AML-193 (cell line): ENCODE data around the gene ANP32E.

ENCODE experiments used
- DNase-seq, 2 experiments: peaks; one replicate each; lab custom pipeline; 2025; lab: John Stamatoyannopoulos, UW

Gene ANP32E

DNA sequence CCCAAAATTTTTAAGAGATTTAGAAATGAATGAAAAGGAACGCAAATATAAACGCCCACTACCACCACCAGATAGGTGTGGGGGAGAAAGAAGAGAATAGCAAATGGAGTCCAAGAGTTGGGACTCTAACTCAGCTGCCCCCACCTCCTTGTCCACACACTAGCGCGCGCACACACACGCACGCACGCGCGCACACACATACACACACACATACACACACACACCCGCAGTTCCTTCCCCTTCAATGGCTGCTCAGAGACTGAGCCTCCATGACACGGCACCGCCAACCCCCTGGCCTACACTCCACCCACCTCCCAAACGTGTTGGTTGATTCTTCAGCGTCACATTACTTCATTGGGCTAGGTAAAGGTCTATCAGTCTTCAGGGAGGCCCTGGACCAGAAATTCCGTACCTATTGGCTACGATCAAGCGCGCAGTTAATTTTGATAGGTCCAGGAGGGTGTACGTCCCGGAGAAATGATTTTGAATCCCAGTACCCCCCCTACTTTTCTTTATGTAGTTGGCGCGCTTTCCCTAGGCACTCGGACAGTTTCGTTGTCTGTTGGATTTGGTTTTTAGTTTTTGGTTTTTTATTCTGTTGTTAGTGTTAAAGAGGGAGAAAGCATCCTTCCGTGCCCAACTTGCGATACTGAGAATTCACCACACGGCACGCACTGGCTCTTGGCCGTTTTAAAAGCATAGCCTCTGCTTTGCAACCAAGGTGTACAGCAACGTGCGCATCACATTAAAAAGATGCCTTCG, at the start of gene ANP32E:
Gene ANP32E, minus strand, starts transcription at position 261 of the 762 bp plus-strand sequence. CDS start 326 bp downstream, outside the sequence.
- peak; percentile 99 for DNase-seq

DNA sequence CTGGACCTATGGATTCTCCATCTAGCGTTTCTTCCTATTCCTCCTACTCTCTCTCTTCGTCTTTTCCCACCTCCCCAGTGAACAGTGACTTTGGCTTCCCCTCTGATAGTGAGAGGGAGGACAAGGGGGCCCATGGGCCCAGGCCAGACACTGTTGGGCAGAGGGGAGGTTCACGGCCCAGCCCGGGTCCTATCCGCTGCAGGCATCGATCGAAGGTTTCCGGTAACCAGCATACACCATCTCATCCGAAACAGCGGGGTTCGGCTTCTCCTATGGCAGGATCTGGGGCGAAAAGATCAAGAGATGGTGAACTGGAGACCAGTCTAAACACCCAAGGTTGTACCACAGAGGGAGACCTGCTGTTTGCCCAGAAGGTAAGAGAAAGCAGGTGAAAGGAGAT, 47.3 kb upstream of the ANP32E start:
- DNase-seq, result no peak

DNA sequence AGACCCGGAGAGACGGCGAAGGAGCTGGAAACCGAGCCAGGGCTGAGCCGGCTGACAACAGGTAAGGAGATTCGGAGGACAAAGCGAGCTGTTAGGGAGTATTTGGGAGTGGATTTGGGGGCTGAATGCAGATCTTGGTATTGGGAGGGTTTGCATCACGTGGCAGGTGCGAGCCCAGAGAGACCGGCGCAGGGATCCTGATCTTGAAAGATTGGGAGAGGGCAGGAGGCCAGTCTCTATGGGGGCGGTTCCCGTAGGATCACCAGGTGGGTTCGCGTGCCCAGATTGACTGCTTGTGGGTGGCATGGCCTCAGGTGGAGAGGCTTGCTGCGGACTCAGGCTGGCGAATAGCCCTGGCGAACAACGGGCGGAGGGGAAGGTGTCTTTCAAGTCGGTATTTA, 46.6 kb upstream of the ANP32E start:
- no peak for DNase-seq

DNA sequence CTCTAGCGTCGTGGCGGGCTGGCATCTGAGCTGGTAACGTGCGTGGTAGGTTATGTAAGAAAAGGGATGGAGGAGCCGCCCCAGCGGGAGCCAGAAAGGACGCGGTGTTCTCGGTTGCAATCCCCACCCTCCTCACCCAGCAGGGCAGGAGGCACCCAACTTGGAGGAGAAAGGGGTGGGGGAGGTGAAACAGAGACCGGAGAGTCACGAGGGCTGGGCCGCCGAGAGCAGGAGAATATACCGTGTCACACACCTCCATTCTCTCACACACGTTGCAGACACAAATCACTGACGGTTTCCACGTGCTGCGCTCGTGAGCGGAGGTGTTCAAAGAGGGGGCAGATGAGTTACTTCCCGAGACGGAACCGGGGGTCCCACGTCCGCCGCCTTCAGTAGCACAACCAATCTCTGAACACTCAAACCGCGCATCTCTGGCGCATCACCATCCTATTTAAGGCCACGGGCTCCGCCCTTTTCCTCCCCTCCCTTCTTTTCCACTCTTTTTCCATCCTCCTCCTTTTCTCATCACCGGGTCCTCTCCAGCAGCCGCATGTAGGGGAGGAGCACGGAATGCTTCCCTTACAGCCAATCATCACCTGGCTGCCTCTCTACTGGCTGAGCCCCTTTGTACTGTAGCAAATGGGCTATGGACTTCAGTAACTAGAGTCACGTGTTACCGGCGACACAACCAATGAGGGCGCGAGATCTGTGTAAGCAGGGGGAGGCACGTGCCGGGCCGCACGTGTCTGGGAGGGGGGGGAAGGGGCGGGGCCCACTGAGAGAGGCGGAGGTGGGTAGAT, 46.0 kb upstream of the ANP32E start, which contains the start of gene CIART:
Gene CIART, plus strand, starts transcription at position 797 of the 800 bp plus-strand sequence. CDS start 714 bp downstream, outside the sequence.
- no peak for DNase-seq

DNA sequence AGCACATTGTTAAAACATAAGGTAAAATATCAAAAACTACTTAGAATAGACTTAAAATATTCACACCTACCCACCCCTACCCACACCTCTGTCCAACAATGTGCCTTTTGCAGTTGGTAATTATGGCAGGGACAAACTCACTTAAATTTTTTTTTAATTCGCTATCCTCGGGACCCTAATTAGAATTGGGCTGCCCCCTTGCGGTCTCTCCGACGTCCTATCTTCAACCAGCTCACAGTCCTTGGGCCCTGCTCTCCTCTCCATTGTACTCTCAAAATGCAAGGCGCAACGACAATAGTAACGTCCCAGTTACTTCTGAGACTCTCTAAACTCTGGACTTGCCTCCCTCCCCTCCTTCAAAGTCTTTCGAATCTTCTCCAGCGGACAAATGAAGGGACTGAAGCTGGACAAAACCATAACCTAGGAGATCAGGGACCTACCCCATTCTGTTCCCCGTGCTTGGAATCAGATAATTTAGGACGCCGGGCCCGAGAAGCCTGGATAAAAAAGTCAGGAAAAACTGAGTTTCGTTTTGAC, 45.4 kb upstream of the ANP32E start:
- DNase-seq, result peak; percentile 68 to 71

DNA sequence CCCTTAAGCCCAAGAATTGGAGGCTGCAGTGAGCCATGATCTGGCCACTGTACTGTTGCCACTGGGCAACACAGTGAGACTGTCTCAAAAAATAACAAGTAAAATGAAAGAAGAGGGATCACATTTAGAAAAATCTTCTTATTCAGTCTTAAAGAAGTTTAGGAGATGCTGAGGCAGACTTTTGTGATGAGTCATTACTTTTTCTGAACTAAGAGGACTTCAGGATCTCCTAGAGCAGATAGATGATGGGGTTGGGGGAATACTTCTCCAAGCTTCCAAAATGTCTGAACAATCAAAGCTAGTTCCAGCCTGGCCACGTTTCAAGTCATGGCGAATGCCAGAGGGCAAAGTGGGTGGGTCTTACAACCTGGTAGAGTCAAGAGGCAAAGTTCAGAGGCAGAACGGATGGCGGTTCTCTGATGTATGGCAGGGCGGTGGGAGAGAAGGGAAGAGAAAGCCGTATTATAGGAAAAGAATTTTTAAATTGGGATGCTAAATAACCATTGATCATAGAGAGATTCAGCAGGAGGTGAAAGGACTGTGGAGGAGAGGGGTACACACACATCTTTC, 44.3 kb upstream of the ANP32E start:
- DNase-seq, result no peak

DNA sequence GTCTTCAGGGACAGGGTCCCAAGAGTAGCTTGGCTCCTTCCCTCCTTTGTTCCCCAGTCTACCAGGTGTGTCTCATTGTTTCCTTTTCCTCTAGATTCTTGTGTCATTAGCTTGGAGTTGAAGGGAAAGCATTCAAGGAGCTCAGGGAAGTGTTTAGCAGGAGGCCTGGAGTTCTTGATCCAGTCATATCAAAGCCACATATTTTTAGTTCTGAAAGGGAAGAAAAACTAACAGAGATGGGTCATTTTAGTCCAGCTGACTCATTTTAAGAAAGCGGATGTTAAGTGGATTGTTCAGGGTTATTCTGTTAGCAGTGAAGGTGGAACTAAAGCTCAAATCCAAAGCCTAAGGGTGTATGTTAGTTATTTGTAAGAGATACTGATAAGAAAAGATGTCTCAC, 37.4 kb upstream of the ANP32E start:
- DNase-seq, result peak; percentile 3 to 15

DNA sequence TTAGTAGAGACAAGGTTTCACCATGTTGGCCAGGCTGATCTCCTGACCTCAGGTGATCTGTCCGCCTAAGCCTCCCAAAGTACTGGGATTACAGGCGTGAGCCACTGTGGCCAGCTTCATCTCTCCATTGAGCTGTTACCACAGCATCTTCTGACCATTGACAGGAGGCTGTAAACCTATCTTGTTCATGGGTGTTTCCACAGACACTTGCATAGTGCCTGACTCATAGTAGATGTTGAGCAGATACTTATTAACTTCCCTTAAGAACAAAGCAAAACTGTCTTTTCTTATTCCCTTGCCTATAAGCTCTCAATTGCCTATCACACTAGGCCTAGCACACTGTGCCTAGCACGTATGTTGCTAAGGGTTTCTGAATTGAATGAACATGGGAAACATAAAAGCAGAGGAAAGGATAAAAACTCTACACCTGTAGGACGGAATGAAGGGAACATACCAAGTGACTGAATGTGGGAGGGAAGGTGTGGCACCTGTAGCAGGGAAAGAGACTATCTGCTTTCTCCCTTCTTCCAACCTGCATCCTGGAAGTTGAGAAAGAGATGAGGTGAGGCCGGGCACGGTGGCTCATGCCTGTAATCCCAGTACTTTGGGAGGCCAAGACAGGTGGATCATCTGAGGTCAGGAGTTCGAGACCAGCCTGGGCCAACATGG, 35.5 kb upstream of the ANP32E start:
- DNase-seq, result no peak

DNA sequence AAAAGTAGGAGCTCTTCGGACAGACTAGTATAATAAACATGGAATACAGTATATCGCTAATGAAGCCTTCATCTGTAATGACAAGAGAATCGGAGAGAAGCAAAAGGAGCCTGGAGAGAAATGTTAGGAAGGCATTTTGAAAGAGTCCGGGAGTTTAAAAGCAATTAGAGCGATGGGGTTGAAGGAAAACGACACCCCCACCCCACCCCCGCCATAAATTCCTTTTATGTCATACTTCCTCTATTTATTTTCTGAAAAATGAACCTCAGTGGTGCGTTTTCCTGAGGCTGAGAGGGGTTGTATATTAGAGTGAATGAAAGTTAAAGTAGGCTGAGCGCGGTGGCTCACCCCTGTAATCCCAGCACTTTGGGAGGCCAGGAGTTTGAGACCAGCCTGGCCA, 33.5 kb upstream of the ANP32E start:
- no peak for DNase-seq

DNA sequence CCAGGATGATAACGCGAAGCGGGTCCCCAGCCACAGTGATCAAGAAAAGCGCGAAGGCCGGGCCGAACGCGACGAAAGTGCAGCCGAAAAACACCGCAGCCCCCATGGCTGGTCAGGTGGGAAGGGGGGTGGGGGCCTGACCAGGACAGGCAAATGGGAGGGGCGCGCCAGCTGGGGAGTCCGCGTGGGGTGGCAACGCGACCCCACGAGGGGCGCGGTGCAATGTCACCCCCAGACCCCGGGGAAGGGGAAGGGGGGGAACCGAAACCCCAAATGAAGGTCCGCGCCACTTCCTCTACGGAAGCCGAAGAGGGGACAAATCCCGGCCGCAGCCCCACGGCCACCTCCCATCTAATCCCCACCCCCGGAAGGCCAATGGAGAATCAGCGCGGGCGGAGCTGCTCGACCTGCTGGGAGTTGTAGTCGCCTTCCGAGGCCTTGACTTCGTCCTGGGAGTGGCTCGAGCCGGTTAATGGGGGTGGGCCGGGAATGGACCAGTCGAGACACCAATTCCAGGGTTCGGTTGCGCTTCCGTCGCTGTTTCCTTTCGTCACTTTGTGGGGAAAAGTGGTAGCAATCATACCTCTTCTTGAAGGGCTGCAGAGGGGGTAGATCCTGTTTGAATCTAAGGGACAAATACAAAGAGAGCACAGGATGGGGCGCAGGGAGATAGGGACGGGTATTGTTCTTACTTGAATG, 32.9 kb upstream of the ANP32E start, which contains the start of gene APH1A:
Gene APH1A, minus strand, starts transcription at position 312 of the 699 bp plus-strand sequence. Its CDS starts 206 bp downstream, at position 106.
- peak; percentile 90 to 94 for DNase-seq

DNA sequence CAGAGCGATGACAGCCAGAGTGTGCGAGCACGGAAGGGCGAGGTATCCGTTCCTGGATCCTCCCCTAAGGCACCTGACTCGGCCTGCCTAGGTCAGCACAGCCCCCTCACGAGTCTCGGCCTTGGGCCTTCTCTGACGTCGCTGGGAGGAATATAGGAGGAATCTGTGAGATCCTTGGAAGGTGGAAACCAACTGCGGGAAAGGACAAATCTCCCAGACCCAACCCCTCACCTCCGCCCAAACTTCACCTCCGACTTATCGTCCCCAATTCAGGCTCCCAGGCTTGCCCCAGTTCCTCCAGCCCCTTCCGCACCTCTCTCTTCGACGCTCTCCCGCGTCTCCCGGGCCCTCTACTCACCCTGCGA, 32.4 kb upstream of the ANP32E start:
- no peak for DNase-seq

DNA sequence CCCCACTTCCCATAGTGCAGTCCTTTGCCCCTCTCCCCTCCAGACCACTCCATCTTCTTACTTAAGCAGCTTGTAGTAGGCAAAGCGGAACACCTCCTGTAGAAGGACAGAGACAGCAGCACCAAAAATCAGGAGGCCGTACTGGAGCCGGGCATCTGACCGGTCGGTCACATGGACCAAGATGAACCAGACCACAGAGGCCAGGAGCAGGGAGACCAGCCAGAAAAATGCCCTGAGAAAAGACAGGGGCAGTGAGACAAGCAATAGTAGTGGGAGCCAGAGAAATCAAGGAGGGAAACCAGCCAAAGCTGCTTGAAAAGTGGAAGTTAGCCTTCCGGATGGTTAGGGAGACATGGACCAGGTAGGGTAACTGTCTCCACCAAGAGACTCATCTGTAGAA, 32.0 kb upstream of the ANP32E start:
- DNase-seq, result no peak

DNA sequence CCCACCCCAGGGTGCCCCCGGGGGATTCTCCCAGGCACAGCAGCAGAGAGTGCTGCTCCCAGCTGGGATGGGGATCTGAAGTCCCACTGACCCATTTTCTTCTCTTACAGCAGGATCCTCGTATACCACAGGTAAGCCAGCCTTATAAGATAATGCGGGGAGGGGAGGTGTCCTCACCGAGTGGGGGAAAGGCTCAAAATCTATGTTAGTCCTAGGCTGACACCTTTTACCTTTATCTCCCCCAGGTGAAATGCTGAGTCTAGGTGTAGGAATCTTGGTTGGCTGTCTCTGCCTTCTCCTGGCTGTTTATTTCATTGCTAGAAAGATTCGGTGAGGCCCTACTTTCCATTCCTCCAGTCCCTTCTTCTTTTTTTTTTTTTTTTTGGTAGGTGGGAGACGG, 27.6 kb upstream of the ANP32E start:
- no peak for DNase-seq

DNA sequence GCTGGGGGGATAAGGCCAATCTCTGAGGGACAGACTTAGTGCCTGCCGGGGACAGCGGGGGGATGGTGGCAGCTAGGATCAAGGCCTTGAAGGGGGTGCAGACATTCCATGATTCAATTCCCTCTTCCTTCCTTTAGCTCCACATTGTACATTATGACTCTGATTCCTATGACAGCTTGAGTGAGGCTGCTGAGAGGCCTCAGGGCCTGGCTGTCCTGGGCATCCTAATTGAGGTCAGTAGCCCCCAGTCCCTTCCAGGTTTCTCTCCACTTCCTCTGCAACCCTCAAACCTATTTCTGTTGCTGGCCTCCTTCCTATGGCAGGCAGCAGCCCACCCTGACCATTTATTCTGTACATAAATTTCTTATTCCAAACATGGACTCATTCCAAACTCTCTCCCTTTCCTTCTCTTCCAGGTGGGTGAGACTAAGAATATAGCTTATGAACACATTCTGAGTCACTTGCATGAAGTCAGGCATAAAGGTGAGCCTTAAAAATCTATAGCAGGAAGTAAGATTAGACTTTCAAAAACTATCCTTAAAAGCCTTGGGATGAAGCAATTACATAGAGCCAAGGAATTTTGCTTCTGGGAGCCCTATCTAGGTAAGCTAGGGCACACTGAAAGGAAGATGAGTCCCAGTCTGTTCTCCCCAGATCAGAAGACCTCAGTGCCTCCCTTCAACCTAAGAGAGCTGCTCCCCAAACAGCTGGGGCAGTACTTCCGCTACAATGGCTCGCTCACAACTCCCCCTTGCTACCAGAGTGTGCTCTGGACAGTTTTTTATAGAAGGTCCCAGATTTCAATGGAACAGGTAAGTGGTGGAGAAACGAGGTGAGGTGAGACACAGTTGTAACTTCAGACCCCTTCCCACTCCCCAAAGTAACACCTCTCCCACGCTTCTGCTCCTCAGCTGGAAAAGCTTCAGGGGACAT, 26.7 kb upstream of the ANP32E start:
- DNase-seq, result no peak

DNA sequence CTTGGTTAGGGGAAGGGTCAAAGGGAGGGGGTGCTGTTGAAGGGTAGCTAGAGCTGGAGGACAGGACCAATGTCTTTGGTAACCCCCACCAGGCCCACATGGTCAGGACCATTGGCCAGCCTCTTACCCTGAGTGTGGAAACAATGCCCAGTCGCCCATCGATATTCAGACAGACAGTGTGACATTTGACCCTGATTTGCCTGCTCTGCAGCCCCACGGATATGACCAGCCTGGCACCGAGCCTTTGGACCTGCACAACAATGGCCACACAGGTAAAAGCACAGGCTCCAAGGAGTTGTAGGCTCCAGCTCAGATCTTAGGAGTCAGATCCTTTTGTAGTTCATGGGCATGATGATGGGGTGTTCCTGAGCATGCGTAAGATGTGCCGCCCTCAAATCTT, 25.5 kb upstream of the ANP32E start:
- no peak for DNase-seq

DNA sequence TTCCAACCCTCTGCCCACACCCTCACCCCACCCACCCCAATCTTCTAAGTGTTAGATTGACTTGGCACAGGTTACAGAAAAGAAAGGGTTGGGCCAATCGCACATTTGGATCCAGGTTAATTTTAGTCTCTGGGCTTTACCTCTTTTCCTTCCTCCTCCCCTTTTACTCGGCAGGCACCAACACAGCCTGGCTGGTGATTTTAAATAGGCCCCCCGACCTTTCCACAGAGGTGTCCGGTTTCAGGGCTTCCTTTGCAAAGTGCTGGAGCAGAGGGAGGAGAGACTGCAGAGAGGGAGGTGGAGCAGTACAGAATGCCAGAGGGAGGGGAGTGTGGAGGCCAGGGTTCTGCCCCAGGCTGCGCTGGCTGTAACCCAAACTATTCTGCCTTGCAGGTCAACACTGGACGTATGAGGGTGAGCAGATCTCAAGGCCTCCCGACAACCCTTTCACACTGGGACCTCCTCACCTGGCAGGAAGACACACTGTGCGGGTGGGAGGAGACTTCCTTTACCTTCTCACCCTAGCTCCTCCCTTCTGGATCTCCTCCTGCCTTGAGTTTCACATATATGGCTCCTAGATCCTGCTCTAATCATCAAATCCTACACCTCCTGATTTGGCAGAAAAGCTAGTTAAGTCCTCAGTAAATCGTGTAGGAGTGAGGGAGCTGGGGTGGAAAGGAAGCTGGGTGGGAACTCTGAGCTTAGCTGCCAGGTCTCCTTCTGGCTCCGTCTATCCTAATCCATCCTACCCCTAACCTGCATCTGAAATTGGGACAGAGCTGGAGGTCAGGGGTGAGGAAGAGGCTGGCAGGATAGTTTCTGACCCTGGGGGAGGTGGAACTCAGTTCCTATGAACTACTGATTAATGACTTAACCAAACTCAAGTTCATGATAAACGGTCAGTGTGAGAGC, 24.1 kb upstream of the ANP32E start:
- no peak for DNase-seq

DNA sequence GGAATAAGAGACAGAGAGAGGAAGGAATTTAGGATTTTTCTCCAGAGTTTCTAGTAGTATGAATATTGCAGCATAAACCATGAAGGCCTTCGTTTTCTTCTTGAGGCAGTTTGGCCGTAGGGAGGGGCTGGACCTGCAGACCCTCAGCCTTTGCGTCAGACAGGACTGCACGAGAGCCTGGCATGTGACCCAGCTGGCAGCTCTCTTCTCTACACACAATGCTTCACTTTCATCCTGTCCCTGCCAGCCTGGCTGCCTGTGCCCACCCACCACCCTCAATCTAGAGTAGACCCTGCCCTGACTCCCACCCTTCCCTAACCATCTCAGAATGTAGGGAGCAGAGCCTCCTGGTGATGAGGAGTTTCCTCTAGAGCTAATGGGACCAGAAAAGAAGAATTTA, 23.3 kb upstream of the ANP32E start:
- DNase-seq, result no peak

DNA sequence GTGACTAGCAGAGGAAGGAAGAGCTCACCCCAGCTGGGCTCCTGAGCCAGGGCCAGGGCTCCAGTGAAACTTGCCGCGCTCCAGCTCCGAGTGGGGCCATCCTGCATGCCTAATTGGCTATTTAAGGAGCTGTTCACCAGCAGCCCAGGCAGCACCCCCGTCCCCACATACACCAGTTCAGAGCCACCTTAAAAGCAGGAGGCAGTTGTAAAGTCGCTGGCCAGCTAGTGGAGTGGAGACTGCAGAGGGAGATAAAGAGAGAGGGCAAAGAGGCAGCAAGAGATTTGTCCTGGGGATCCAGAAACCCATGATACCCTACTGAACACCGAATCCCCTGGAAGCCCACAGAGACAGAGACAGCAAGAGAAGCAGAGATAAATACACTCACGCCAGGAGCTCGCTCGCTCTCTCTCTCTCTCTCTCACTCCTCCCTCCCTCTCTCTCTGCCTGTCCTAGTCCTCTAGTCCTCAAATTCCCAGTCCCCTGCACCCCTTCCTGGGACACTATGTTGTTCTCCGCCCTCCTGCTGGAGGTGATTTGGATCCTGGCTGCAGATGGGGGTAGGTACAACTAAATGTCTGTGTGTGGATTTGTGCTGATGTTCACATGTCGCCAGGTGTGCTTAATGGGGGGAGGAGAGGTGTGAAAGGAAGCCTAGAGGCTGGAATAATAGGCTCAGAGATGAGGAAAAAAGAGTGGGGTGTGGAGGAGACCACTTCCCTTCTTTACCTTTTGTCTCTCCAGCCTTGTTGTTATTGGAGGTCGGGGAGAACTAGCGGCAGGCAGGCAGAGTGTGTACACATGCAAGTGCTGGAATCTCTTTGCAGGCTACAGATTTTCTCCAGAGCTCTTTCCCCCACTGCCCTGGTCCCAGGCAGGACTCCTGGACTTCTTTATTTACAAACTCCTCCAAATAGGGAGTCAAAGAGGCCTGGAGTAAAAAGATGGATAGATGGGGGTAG, 22.0 kb upstream of the ANP32E start, which contains the start of gene CA14:
Gene CA14, plus strand, starts transcription at position 151 of the 962 bp plus-strand sequence. Its CDS starts 355 bp downstream, at position 506.
- no peak for DNase-seq
